ENCODE data around the gene TGOLN2. TPM values are rescaled to one million over a fixed set of nuclear protein-coding genes. Genes with fewer than 3 reads are reported as not detected.

The TGOLN2 gene
- total and polyA plus RNA-seq, 10 of the 15 experiments (the other 5 are each of a cell fraction or from before 2014, with no cell fraction given), result 13.8 to 92.3 (median 49.4) TPM

DNA sequence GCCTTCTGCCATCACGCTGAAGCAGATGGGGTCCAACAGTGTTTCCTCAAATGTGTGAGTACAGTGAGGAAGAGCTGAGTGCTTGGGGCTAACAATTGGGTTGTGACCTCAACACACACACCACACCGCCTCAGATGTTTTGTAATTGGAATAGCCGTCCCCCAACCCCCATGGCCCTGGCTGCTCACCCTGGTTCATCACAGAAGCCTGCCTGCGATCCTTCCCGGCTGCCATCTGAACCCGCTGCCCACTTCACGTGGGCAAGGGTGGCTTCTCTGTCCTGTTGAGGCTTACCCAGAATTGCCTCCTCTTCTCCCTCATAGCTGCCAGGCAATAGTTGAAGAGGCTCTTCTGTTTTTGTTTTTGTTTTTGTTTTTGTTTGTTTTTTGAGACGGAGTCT lies 44.1 kb downstream of the TGOLN2 start:
- FAIRE-seq, result no peak
- Histone ChIP-seq H3K4me3 (no peak overlapping the region), H4K20me1 (ENCODE audit: control insufficient read depth, insufficient read depth) (no peaks in the 10 kb centered on the region), H3K4me1 (ENCODE audit: control insufficient read depth, insufficient read depth, low read length) (no peaks in the 10 kb centered on the region; the same call in 1 of the 2 replicates), H3K36me3 (ENCODE audit: control insufficient read depth in 2 of 2, insufficient read depth in 2 of 2, low read length in 1 of 2) (no peaks in the 10 kb centered on the region), H3K4me2 (ENCODE audit: control insufficient read depth, insufficient read depth) (no peak overlapping the region), H3K27me3 (replicated peaks in 1 of 2; ENCODE audit: control insufficient read depth in 2 of 2, insufficient read depth in 2 of 2, low read length in 1 of 2) (no peaks in the 10 kb centered on the region; a peak in 1 of 4 replicates), H3K27ac (ENCODE audit: control insufficient read depth, insufficient read depth) (no peak overlapping the region), H2AFZ (ENCODE audit: control insufficient read depth, low read depth, low read length) (no peak overlapping the region), H3K9ac (ENCODE audit: control insufficient read depth, insufficient read depth, low read length) (no peak overlapping the region), H3K9me3 (replicated peaks; ENCODE audit: control insufficient read depth, insufficient read depth, low read length) (no peaks in the 10 kb centered on the region), H3K79me2 (ENCODE audit: control insufficient read depth, insufficient read depth, low read length) (no peaks in the 10 kb centered on the region)
- intact Hi-C loops (cut with micrococcal nuclease; ENCODE audit: unreplicated experiment) (loop anchor here (2.0 kb wide), 2 partner anchors 217 to 357 kb away; no protein-coding TSS in a partner anchor), in situ Hi-C loops (cut with MboI) (loop anchor here (10.0 kb wide), 1 partner anchor 399 kb away; the partner anchor contains the start of gene TRABD2A)
- no TSS peak for BruUV-seq (replicated peaks)
- ChIA-PET CTCF (interaction anchor here (0.8 to 6.3 kb wide), 6 partner anchors 13 to 358 kb away, joined by 3 to 57 read pairs (median 8); no protein-coding TSS in a partner anchor), POLR2A (no interaction called here), SMC1A (ENCODE audit: uncharacterized antibody, unreplicated experiment) (interaction anchor here (0.9 to 2.1 kb wide), 3 partner anchors 8 to 17 kb away, joined by 4 to 10 read pairs (median 8); no protein-coding TSS in a partner anchor), RAD21 (ENCODE audit: unreplicated experiment) (interaction anchor here (0.6 kb wide), 1 partner anchor 148 kb away, joined by 3 read pairs; no protein-coding TSS in a partner anchor)
- no peak for ATAC-seq
- no peak for DNase-seq (ENCODE audit: low read depth, low spot score)
- 40% methylated on average over 8 of the region's 8 CpGs for WGBS (ENCODE audit: insufficient coverage, insufficient replicate concordance, low lambda C conversion rate, missing lambda C conversion rate)
- TF ChIP-seq BACH1 (IDR thresholded peaks at IDR 0.05; ENCODE audit: borderline replicate concordance) (no peak), BCL11A (IDR thresholded peaks at IDR 0.05; ENCODE audit: low read depth, low read length) (no peak)
- TF ChIP-seq, protein P1, sequence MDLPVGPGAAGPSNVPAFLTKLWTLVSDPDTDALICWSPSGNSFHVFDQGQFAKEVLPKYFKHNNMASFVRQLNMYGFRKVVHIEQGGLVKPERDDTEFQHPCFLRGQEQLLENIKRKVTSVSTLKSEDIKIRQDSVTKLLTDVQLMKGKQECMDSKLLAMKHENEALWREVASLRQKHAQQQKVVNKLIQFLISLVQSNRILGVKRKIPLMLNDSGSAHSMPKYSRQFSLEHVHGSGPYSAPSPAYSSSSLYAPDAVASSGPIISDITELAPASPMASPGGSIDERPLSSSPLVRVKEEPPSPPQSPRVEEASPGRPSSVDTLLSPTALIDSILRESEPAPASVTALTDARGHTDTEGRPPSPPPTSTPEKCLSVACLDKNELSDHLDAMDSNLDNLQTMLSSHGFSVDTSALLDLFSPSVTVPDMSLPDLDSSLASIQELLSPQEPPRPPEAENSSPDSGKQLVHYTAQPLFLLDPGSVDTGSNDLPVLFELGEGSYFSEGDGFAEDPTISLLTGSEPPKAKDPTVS (IDR thresholded peaks at IDR 0.05; ENCODE audit: low read depth, low read length), result no peak

DNA sequence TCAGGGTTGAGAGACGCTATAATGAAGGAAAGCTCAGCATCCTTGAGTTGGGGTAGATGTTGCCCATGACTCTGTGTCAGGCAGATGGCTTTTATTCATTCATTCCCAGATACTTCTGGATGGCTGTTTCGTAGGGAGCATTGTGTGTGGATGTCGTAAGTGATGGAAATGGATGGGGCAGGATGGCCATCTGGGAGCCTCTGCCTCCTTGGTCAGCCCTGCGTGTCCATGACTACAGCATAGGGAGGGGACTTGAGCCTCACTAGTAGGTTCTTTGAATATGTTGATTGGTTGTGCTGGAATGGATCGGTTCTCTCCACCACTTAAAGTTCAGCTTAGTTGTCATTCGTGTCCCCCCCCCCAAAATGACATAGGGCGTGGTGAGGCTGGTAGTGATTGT lies 44.9 kb downstream of the TGOLN2 start:
- Histone ChIP-seq H3K79me2 (ENCODE audit: control insufficient read depth, insufficient read depth, low read length) (no peaks in the 10 kb centered on the region), H4K20me1 (ENCODE audit: control insufficient read depth, insufficient read depth) (no peaks in the 10 kb centered on the region), H3K4me3 (no peak overlapping the region), H3K27me3 (replicated peaks in 1 of 2; ENCODE audit: control insufficient read depth in 2 of 2, insufficient read depth in 2 of 2, low read length in 1 of 2) (no peaks in the 10 kb centered on the region; a peak in 1 of 4 replicates), H2AFZ (ENCODE audit: control insufficient read depth, low read depth, low read length) (no peak overlapping the region), H3K9ac (ENCODE audit: control insufficient read depth, insufficient read depth, low read length) (no peak overlapping the region), H3K36me3 (ENCODE audit: control insufficient read depth in 2 of 2, insufficient read depth in 2 of 2, low read length in 1 of 2) (no peaks in the 10 kb centered on the region), H3K4me1 (ENCODE audit: control insufficient read depth, insufficient read depth, low read length) (no peaks in the 10 kb centered on the region; the same call in 1 of the 2 replicates), H3K9me3 (replicated peaks; ENCODE audit: control insufficient read depth, insufficient read depth, low read length) (no peaks in the 10 kb centered on the region), H3K27ac (ENCODE audit: control insufficient read depth, insufficient read depth) (no peak overlapping the region), H3K4me2 (ENCODE audit: control insufficient read depth, insufficient read depth) (no peak overlapping the region)
- WGBS (ENCODE audit: insufficient coverage, insufficient replicate concordance, low lambda C conversion rate, missing lambda C conversion rate), result 25% methylated on average over 7 of the region's 7 CpGs
- ATAC-seq (no peak), FAIRE-seq (no peak), DNase-seq (ENCODE audit: low read depth, low spot score) (no peak)
- TF ChIP-seq SMARCA5 (IDR thresholded peaks at IDR 0.05) (no peak), TAF1 (IDR thresholded peaks at IDR 0.05; ENCODE audit: borderline replicate concordance, low read depth, low read length) (no peak), TCF12 (IDR thresholded peaks at IDR 0.05; ENCODE audit: low read depth, low read length) (no peak)
- TF ChIP-seq, protein P2, sequence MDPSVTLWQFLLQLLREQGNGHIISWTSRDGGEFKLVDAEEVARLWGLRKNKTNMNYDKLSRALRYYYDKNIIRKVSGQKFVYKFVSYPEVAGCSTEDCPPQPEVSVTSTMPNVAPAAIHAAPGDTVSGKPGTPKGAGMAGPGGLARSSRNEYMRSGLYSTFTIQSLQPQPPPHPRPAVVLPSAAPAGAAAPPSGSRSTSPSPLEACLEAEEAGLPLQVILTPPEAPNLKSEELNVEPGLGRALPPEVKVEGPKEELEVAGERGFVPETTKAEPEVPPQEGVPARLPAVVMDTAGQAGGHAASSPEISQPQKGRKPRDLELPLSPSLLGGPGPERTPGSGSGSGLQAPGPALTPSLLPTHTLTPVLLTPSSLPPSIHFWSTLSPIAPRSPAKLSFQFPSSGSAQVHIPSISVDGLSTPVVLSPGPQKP (IDR thresholded peaks at IDR 0.05; ENCODE audit: low read depth, low read length), result no peak
- in situ Hi-C loops (cut with MboI), result loop anchor here (10.0 kb wide), 1 partner anchor 398 kb away; the partner anchor contains the start of gene TRABD2A
- SMC1A ChIA-PET (ENCODE audit: uncharacterized antibody, unreplicated experiment), result interaction anchor here (0.9 to 1.9 kb wide), 2 partner anchors 9 to 12 kb away, joined by 4 to 8 read pairs; no protein-coding TSS in a partner anchor
- intact Hi-C loops (cut with micrococcal nuclease; ENCODE audit: unreplicated experiment), result no loop called here
- POLR2A ChIA-PET, result no interaction called here
- no TSS peak for BruUV-seq (replicated peaks)
- CTCF ChIA-PET, result interaction anchor here (0.8 to 6.3 kb wide), 3 partner anchors 14 to 357 kb away, joined by 3 to 57 read pairs (median 4); no protein-coding TSS in a partner anchor
- RAD21 ChIA-PET (ENCODE audit: unreplicated experiment), result no interaction called here
